H1 (cell line): Measurements from ENCODE around the gene SEC11A. TPM values are rescaled to one million over a fixed set of nuclear protein-coding genes. Genes with fewer than 3 reads are reported as not detected.

ENCODE experiments used
- CBX5 ChIP-seq: fragments of 300-800, 300-1000 bp; sonication (generic); IDR thresholded peaks from 2 replicates; pipeline ENCODE4 v1.7.1; 2016; ENCODE audit warnings: antibody characterized with exemption, low read length, low read depth
- CHD1 ChIP-seq: IDR thresholded peaks from 2 replicates; pipeline ENCODE4 v1.6.1; 2012; ENCODE audit warnings: low read depth, low read length, improper control_type of control experiment
- CREB1 ChIP-seq: IDR thresholded peaks from 2 replicates; pipeline ENCODE4 v1.6.1; 2012; ENCODE audit warnings: inconsistent platforms
- MAFK ChIP-seq: IDR thresholded peaks from 2 replicates; pipeline ENCODE4 v1.6.1; 2012; ENCODE audit warnings: low read depth, mild to moderate bottlenecking, improper control_type of control experiment, low read length
- polyA plus RNA-seq, 7 experiments: library from polyadenylated mRNA; depleted of rRNA in 3 of 7; stranded (reverse) in 5 of 7; unstranded in 2 of 7; fragments of >200 nt in 5 of 7; fragments of 200-250 nt in 2 of 7; gene quantifications; 1 replicate in 5 of 7; 2 replicates in 1 of 7; 4 replicates in 1 of 7; pipeline versions ENCODE4 v1.2.1 to v1.2.3, GENCODE V29; 2011 to 2013; ENCODE audit warnings: missing spikeins in 2 of 7, mixed read lengths in 2 of 7
- total RNA-seq: library from RNA; stranded (reverse); fragmentation: NEBNext Ultra II Directional; extraction: Animal tissue kit (Norgen Biotek cat#: 25700); gene quantifications from 2 replicates; pipeline ENCODE4 v1.2.1, GENCODE V29; 2021
- TF ChIP-seq, protein P1 (sequence below): IDR thresholded peaks from 2 replicates; pipeline ENCODE4 v1.6.1; 2011; ENCODE audit warnings: low read length, improper control_type of control experiment

The SEC11A gene
- total and polyA plus RNA-seq, 2 of the 8 experiments (the other 6 are each of a cell fraction or from before 2014, with no cell fraction given) = 268 to 316 TPM

DNA sequence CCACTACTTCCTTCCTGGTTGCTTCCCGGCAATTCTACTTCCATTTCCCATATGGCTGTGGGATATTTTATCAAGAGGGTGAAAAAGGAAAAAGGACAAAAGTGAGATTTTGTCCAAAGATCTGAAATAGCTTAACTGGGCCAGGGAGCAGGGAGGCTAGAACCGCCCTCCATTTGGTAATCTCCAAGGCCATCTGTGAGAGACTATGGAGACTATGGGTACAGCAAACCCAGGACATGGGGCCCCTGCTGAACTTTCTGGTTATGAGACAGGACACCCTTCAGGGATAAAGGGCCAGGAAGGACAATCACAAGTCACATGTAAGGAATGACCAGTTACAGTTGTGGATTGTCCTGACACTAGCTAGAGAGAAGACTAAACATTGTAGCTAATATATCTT lies 90.8 kb downstream of the SEC11A start (continued):
- TF ChIP-seq, protein P1, sequence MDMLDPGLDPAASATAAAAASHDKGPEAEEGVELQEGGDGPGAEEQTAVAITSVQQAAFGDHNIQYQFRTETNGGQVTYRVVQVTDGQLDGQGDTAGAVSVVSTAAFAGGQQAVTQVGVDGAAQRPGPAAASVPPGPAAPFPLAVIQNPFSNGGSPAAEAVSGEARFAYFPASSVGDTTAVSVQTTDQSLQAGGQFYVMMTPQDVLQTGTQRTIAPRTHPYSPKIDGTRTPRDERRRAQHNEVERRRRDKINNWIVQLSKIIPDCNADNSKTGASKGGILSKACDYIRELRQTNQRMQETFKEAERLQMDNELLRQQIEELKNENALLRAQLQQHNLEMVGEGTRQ = no peak
- TF ChIP-seq MAFK (no peak), CREB1 (no peak), CHD1 (no peak), CBX5 (no peak)
- TF ChIP-seq, all 59 proteins: peak for 0
